ENCODE data around the gene DMWD.

The DMWD gene

GRCh38 chr19:45792470-45793177, at the start of gene DMWD:
TSS of gene DMWD (minus strand) at chr19:45792845. CDS start at chr19:45792756, 89 bp downstream.
- peak; percentile 99 for DNase-seq

GRCh38 chr19:45842198-45842597, 49.6 kb upstream of the DMWD start:
- no peak for DNase-seq

GRCh38 chr19:45834970-45835369, 42.3 kb upstream of the DMWD start:
- no peak for DNase-seq

- DNase-seq, result no peak
Observed at GRCh38 chr19:45828945-45829344, 36.3 kb upstream of the DMWD start.

GRCh38 chr19:45828523-45828922, 35.9 kb upstream of the DMWD start:
- no peak for DNase-seq

GRCh38 chr19:45827459-45828093, 34.9 kb upstream of the DMWD start:
- DNase-seq, result no peak

- DNase-seq, result no peak
Observed at GRCh38 chr19:45826934-45827333, 34.3 kb upstream of the DMWD start.

GRCh38 chr19:45825917-45826893, 33.6 kb upstream of the DMWD start:
- DNase-seq, result no peak

- DNase-seq, result no peak
Observed at GRCh38 chr19:45825263-45825605, 32.6 kb upstream of the DMWD start.

GRCh38 chr19:45824531-45825262, 32.1 kb upstream of the DMWD start:
- DNase-seq, result no peak

GRCh38 chr19:45824041-45824471, 31.4 kb upstream of the DMWD start:
- DNase-seq, result no peak

GRCh38 chr19:45823182-45823581, 30.5 kb upstream of the DMWD start:
- no peak for DNase-seq

GRCh38 chr19:45822716-45823115, 30.1 kb upstream of the DMWD start:
- no peak for DNase-seq

GRCh38 chr19:45821570-45821969, 28.9 kb upstream of the DMWD start:
- no peak for DNase-seq

GRCh38 chr19:45821103-45821521, 28.5 kb upstream of the DMWD start:
- no peak for DNase-seq

- no peak for DNase-seq
Observed at GRCh38 chr19:45820413-45821102, 27.9 kb upstream of the DMWD start.

- DNase-seq, result no peak
Observed at GRCh38 chr19:45819769-45820168, 27.1 kb upstream of the DMWD start.

- no peak for DNase-seq
Observed at GRCh38 chr19:45817725-45818301, 25.2 kb upstream of the DMWD start.

GRCh38 chr19:45817010-45817724, 24.5 kb upstream of the DMWD start:
- DNase-seq, result peak; percentile 89

GRCh38 chr19:45816236-45817009, 23.8 kb upstream of the DMWD start:
- no peak for DNase-seq
